ENCODE data around the gene IMPA2.

- TF ChIP-seq CTCF (IDR thresholded peaks at IDR 0.05): no peak
- TF ChIP-seq POLR2A (IDR thresholded peaks at IDR 0.05): no peak
Measured at GRCh38 chr18:11993264-11993916, 12.1 kb downstream of the IMPA2 start.

Measured in uterus (tissue), 2 donors.